A549 (cell line): ENCODE measurements around the gene ESRRB. TPM values are rescaled to one million over a fixed set of nuclear protein-coding genes. Genes with fewer than 3 reads are reported as not detected.

Experiments used
- ATAC-seq, 2 experiments: fragments of 200-7000 bp in 1 of 2; fragments of >200 bp in 1 of 2; cut with Nextera tagmentation in 1 of 2; cut with Tn5 transposase in 1 of 2; 3 replicates each; pipeline versions ENCODE4 v1.8.0 to v1.9.1; 2018 to 2020; ENCODE audit warnings: mild to moderate bottlenecking in 1 of 2, moderate library complexity in 1 of 2
- CTCF ChIA-PET: fragments of 300-600 bp; sonication (Branson Sonifier 250); formaldehyde crosslinking; extraction: SDS; loops from one replicate; lab custom pipeline; 2021; ENCODE audit warnings: antibody characterized with exemption, inconsistent platforms; lab: Yijun Ruan, JAX
- POLR2A ChIA-PET: fragments of 350-600 bp; formaldehyde crosslinking; extraction: SDS; loops from one replicate; lab custom pipeline; 2021; ENCODE audit warnings: antibody characterized with exemption, inconsistent platforms; lab: Yijun Ruan, JAX
- DNase-seq, 2 experiments: peaks; one replicate each; pipeline versions ENCODE4 v3.0.0 to v3.0.0-alpha.2; 2011 to 2016; ENCODE audit warnings: low read depth in 1 of 2, low spot score in 1 of 2
- FAIRE-seq: peaks from 2 replicates; lab custom pipeline; 2011; peaks lifted over from hg19 to GRCh38; lab: Jason Lieb, UNC
- H3K27ac ChIP-seq, 2 experiments: fragments of >200 bp; sonication (Bioruptor Twin); formaldehyde crosslinking; 3 replicates each; pipeline ENCODE4 v1.5.1; 2016 to 2017
- H3K4me1 ChIP-seq: fragments of >200 bp; sonication (Bioruptor Twin); formaldehyde crosslinking; 3 replicates; pipeline ENCODE4 v1.6.1; 2016
- H3K4me2 ChIP-seq: fragments of >200 bp; sonication (Bioruptor Twin); formaldehyde crosslinking; 3 replicates; pipeline ENCODE4 v1.6.1; 2016
- H3K4me3 ChIP-seq: fragments of >200 bp; sonication (Bioruptor Twin); formaldehyde crosslinking; 3 replicates; pipeline ENCODE4 v1.5.1; 2016
- H3K9me3 ChIP-seq: fragments of >200 bp; sonication (Bioruptor Twin); formaldehyde crosslinking; 3 replicates; pipeline ENCODE4 v1.6.1; 2016
- CBX8 ChIP-seq: fragments of 200-600 bp; sonication (generic); IDR thresholded peaks from 2 replicates; pipeline ENCODE4 v1.6.1; 2016
- CEBPB ChIP-seq, 2 experiments: fragments of >200 bp in 1 of 2; sonication (Bioruptor Twin) in 1 of 2; formaldehyde crosslinking in 1 of 2; IDR thresholded peaks; 2 replicates each; pipeline ENCODE4 v1.6.1; 2012 to 2016
- EHMT2 ChIP-seq: fragments of 200-600 bp; sonication (generic); IDR thresholded peaks from 2 replicates; pipeline ENCODE4 v1.6.1; 2016; ENCODE audit warnings: antibody characterized with exemption, low read depth, mild to moderate bottlenecking, moderate library complexity
- EP300 ChIP-seq, 2 experiments: fragments of >200 bp; sonication (Bioruptor Twin); formaldehyde crosslinking; IDR thresholded peaks; 2 replicates in 1 of 2; 3 replicates in 1 of 2; pipeline ENCODE4 v1.6.1; 2016 to 2017
- FOSL2 ChIP-seq, 2 experiments: fragments of 450-650 bp in 1 of 2; fragments of >200 bp in 1 of 2; sonication (Bioruptor Twin) in 1 of 2; formaldehyde crosslinking; IDR thresholded peaks; 2 replicates each; pipeline versions ENCODE4 v1.5.0 to v1.6.1; 2016 to 2020; ENCODE audit warnings: mild to moderate bottlenecking in 1 of 2, moderate library complexity in 1 of 2
- GATA3 ChIP-seq: IDR thresholded peaks from 2 replicates; pipeline ENCODE4 v1.6.1; 2012; ENCODE audit warnings: borderline replicate concordance
- HOXA7 ChIP-seq: fragments of 250-450 bp; sonication (Bioruptor Pico); IDR thresholded peaks from 2 replicates; pipeline ENCODE4 v1.5.0; 2020; ENCODE audit warnings: mild to moderate bottlenecking, moderate library complexity
- HOXB13 ChIP-seq: fragments of 250-450 bp; sonication (Bioruptor Pico); IDR thresholded peaks from 2 replicates; pipeline ENCODE4 v1.5.0; 2020; ENCODE audit warnings: low read depth, mild to moderate bottlenecking, moderate library complexity
- JUN ChIP-seq, 2 experiments: fragments of >200 bp; sonication (Bioruptor Twin); formaldehyde crosslinking; IDR thresholded peaks; 2 replicates in 1 of 2; 3 replicates in 1 of 2; pipeline ENCODE4 v1.6.1; 2016 to 2017
- KDM5A ChIP-seq: fragments of 200-600 bp; sonication (generic); IDR thresholded peaks from 2 replicates; pipeline ENCODE4 v1.6.1; 2016; ENCODE audit warnings: antibody characterized with exemption, mild to moderate bottlenecking
- MAFK ChIP-seq: fragments of 450-650 bp; IDR thresholded peaks from 2 replicates; pipeline ENCODE4 v1.6.1; 2014; ENCODE audit not compliant: partially characterized antibody
- MAX ChIP-seq: IDR thresholded peaks from 2 replicates; pipeline ENCODE4 v1.6.1; 2012
- MAZ ChIP-seq: fragments of 150-350 bp; IDR thresholded peaks from 2 replicates; pipeline ENCODE4 v1.6.1; 2014; ENCODE audit warnings: antibody characterized with exemption, low read depth, low read length, borderline replicate concordance
- MYC ChIP-seq: IDR thresholded peaks from 2 replicates; pipeline ENCODE4 v1.6.1; 2012; ENCODE audit warnings: mild to moderate bottlenecking, inconsistent platforms, low read length, improper control_type of control experiment, borderline replicate concordance
- NFE2L2 ChIP-seq: fragments of 150-350 bp; conservative IDR thresholded peaks from 2 replicates; pipeline ENCODE4 v1.6.1; 2014; ENCODE audit warnings: low read length
- POLR2A ChIP-seq: IDR thresholded peaks from 2 replicates; pipeline ENCODE4 v1.6.1; 2012; ENCODE audit warnings: mild to moderate bottlenecking, low read length
- RCOR1 ChIP-seq: fragments of 150-350 bp; IDR thresholded peaks from 2 replicates; pipeline ENCODE4 v1.6.1; 2014; ENCODE audit warnings: antibody characterized with exemption, low read length, low read depth
- SREBF2 ChIP-seq: fragments of 450-650 bp; IDR thresholded peaks from 2 replicates; pipeline ENCODE4 v1.6.1; 2014; ENCODE audit warnings: mild to moderate bottlenecking, moderate library complexity
- USF2 ChIP-seq: fragments of 450-650 bp; IDR thresholded peaks from 2 replicates; pipeline ENCODE4 v1.6.1; 2014; ENCODE audit warnings: antibody characterized with exemption
- ZNF302 ChIP-seq: fragments of 250-450 bp; sonication (Bioruptor Pico); IDR thresholded peaks from 2 replicates; pipeline ENCODE4 v1.9.0; 2021; ENCODE audit warnings: inconsistent platforms, mild to moderate bottlenecking, moderate library complexity
- WGBS: methylation state at CpG from one replicate; pipeline ENCODE4 v1.1.6; 2017; ENCODE audit errors: missing lambda C conversion rate; 5-methylcytosine and 5-hydroxymethylcytosine counted together
- polyA plus RNA-seq, 4 experiments: library from polyadenylated mRNA; depleted of rRNA in 3 of 4; stranded (reverse); fragments of >200 nt; fragmentation: RNase III in 1 of 4; extraction: RNeasy Plus Mini Kit Qiagen cat#74134 plus additional on column Dnase treatment in 1 of 4; gene quantifications; 2 replicates in 3 of 4; 3 replicates in 1 of 4; pipeline ENCODE4 v1.2.3, GENCODE V29; 2011 to 2017
- TF ChIP-seq, protein P1 (sequence below): fragments of >200 bp; sonication (Bioruptor Twin); formaldehyde crosslinking; IDR thresholded peaks from 3 replicates; pipeline ENCODE4 v1.5.1; 2016
- TF ChIP-seq, protein P2 (sequence below): fragments of 250-450 bp; sonication (Bioruptor Pico); IDR thresholded peaks from 2 replicates; pipeline ENCODE4 v1.5.0; 2020; ENCODE audit warnings: low read depth, mild to moderate bottlenecking, moderate library complexity
- TF ChIP-seq, protein P3 (sequence below): fragments of >200 bp; sonication (Bioruptor Twin); formaldehyde crosslinking; IDR thresholded peaks from 3 replicates; pipeline ENCODE4 v1.6.1; 2016

The ESRRB gene
- polyA plus RNA-seq, 2 of the 4 experiments (the other 2 are of a cell fraction): 0.15 to 0.19 TPM

GRCh38 chr14:76330411-76331327 is 45.3 kb upstream of the ESRRB start:
- TF ChIP-seq GATA3: no peak
- no peak for TF ChIP-seq USF2
- TF ChIP-seq HOXB13 (CRISPR knock-in tag): no peak
- TF ChIP-seq CEBPB (IDR thresholded peaks at IDR 0.05): no peak
- no peak for TF ChIP-seq NFE2L2
- no peak for TF ChIP-seq MYC
- no peak for TF ChIP-seq MAZ
- TF ChIP-seq, protein P1, sequence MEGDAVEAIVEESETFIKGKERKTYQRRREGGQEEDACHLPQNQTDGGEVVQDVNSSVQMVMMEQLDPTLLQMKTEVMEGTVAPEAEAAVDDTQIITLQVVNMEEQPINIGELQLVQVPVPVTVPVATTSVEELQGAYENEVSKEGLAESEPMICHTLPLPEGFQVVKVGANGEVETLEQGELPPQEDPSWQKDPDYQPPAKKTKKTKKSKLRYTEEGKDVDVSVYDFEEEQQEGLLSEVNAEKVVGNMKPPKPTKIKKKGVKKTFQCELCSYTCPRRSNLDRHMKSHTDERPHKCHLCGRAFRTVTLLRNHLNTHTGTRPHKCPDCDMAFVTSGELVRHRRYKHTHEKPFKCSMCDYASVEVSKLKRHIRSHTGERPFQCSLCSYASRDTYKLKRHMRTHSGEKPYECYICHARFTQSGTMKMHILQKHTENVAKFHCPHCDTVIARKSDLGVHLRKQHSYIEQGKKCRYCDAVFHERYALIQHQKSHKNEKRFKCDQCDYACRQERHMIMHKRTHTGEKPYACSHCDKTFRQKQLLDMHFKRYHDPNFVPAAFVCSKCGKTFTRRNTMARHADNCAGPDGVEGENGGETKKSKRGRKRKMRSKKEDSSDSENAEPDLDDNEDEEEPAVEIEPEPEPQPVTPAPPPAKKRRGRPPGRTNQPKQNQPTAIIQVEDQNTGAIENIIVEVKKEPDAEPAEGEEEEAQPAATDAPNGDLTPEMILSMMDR: no peak
- TF ChIP-seq EP300 (IDR thresholded peaks at IDR 0.05): no peak
- no peak for TF ChIP-seq CBX8
- TF ChIP-seq MAFK: no peak
- ChIA-PET POLR2A (no interaction called here), CTCF (interaction anchor here (1.4 to 1.8 kb wide), 2 partner anchors 22 to 280 kb away, joined by 8 read pairs; no protein-coding TSS in a partner anchor)
- H3K4me2 ChIP-seq: no peak overlapping the region
- H3K27ac ChIP-seq: no peak overlapping the region
- WGBS: 39% methylated on average over 16 of the region's 17 CpGs
- no peaks in the 10 kb centered on the region for H3K4me1 ChIP-seq
- no peak for DNase-seq
- H3K4me3 ChIP-seq: no peak overlapping the region
- no peak for FAIRE-seq
- no peaks in the 10 kb centered on the region for H3K9me3 ChIP-seq
- ATAC-seq: no peak; a peak in 1 of 6 replicates

DNA sequence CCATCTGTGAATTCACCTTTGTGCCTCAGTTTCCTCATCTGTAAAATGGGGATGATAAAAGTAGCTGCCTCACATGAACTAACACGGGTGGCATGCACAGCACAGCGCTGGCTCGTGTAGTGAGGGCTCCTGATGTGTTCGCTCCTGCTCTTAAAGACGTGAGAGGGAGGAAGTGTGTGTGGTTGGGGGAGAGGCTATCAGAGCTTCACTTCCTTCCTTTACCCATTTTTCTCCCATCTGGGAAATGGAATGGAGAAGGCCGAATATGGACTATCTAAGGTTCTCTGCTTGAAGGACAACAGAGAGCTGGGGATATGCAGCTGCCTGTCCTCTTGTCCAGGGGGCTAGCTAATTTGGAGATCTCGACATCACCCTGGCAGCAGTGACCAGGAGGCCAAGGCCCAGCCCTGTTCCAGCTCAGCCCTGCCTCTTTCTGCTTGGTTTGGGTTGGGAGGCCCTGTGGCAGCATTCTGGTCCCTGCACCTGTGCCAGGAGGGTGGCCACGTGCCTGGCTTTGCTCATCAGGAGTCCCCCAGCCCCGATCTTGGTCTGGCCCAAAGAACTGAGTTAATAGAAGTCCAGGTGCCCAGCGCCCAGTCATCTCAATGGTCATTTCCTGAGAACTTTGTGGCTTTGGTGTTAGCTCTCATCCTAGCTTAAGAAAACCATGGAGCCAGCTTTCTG is 44.5 kb upstream of the ESRRB start:
- 68% methylated on average over 9 of the region's 10 CpGs for WGBS
- POLR2A ChIA-PET: no interaction called here

More for the DNA sequence above, 44.5 kb upstream of the ESRRB start:
- no peak overlapping the region for H3K27ac ChIP-seq
- FAIRE-seq (no peak), ATAC-seq (no peak; a peak in 1 of 6 replicates)
- CTCF ChIA-PET: interaction anchor here (1.4 to 1.8 kb wide), 2 partner anchors 21 to 280 kb away, joined by 8 read pairs; no protein-coding TSS in a partner anchor
- H3K4me1 ChIP-seq: no peaks in the 10 kb centered on the region
- TF ChIP-seq, protein P2, sequence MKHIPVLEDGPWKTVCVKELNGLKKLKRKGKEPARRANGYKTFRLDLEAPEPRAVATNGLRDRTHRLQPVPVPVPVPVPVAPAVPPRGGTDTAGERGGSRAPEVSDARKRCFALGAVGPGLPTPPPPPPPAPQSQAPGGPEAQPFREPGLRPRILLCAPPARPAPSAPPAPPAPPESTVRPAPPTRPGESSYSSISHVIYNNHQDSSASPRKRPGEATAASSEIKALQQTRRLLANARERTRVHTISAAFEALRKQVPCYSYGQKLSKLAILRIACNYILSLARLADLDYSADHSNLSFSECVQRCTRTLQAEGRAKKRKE (CRISPR knock-in tag): no peak
- TF ChIP-seq, protein P3, sequence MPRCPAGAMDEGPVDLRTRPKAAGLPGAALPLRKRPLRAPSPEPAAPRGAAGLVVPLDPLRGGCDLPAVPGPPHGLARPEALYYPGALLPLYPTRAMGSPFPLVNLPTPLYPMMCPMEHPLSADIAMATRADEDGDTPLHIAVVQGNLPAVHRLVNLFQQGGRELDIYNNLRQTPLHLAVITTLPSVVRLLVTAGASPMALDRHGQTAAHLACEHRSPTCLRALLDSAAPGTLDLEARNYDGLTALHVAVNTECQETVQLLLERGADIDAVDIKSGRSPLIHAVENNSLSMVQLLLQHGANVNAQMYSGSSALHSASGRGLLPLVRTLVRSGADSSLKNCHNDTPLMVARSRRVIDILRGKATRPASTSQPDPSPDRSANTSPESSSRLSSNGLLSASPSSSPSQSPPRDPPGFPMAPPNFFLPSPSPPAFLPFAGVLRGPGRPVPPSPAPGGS: no peak
- TF ChIP-seq RCOR1: no peak
- TF ChIP-seq SREBF2: no peak
- TF ChIP-seq HOXB13 (CRISPR knock-in tag): no peak
- no peak for TF ChIP-seq ZNF302 (CRISPR knock-in tag)
- no peak for TF ChIP-seq CBX8
- no peak for TF ChIP-seq EHMT2
- TF ChIP-seq HOXA7 (CRISPR knock-in tag): no peak
- no peak for TF ChIP-seq KDM5A
- TF ChIP-seq FOSL2 (IDR thresholded peaks at IDR 0.05): no peak
- no peak for TF ChIP-seq FOSL2 (CRISPR knock-in tag; IDR thresholded peaks at IDR 0.05)
- TF ChIP-seq NFE2L2: no peak
- TF ChIP-seq MAX: no peak
- TF ChIP-seq JUN (IDR thresholded peaks at IDR 0.05): no peak
- no peak for TF ChIP-seq MAFK
- no peak for TF ChIP-seq POLR2A
- TF ChIP-seq, all 56 proteins: peak for 0
- DNase-seq: no peak
- Histone ChIP-seq H3K4me3 (no peak overlapping the region), H3K9me3 (no peaks in the 10 kb centered on the region), H3K4me2 (no peak overlapping the region)
